ENCODE results near the gene SNX18.

Gene SNX18

GRCh38 chr5:54581831-54582548, 64.4 kb downstream of the SNX18 start:
- peak; percentile 4 to 59 for DNase-seq

GRCh38 chr5:54586336-54586735, 68.8 kb downstream of the SNX18 start:
- no peak for DNase-seq

- DNase-seq = no peak
Observed at GRCh38 chr5:54589786-54590185, 72.2 kb downstream of the SNX18 start.

GRCh38 chr5:54590824-54591223, 73.3 kb downstream of the SNX18 start:
- DNase-seq = peak; percentile 29 to 55

GRCh38 chr5:54593779-54594178, 76.2 kb downstream of the SNX18 start:
- no peak for DNase-seq

GRCh38 chr5:54594181-54594580, 76.6 kb downstream of the SNX18 start:
- DNase-seq = no peak

- DNase-seq = no peak
Observed at GRCh38 chr5:54595721-54596120, 78.2 kb downstream of the SNX18 start.

Data from inflammatory macrophage (primary cell).